ENCODE measurements around the gene TIE1. TPM values are rescaled to one million over a fixed set of nuclear protein-coding genes. Genes with fewer than 3 reads are reported as not detected.

The TIE1 gene
- total and polyA plus RNA-seq, 2 experiments from 2014 or later, result 5.0 TPM; not detected in 1

GRCh38 chr1:43312663-43313515 is 12.1 kb downstream of the TIE1 start:
- H3K4me1 ChIP-seq (ENCODE audit: low read depth), result no peaks in the 10 kb centered on the region
- no peaks in the 10 kb centered on the region for H3K36me3 ChIP-seq
- no peak for DNase-seq (ENCODE audit: low read depth in 1 of 2, low spot score in 1 of 2)
- no peak for TF ChIP-seq CTCF (IDR thresholded peaks at IDR 0.05; ENCODE audit: low read depth, low read length)
- H3K4me3 ChIP-seq, result no peak overlapping the region
- no peaks in the 10 kb centered on the region for H3K9me3 ChIP-seq (ENCODE audit: low read depth)
- H3K27me3 ChIP-seq, result no peaks in the 10 kb centered on the region
- H3K27ac ChIP-seq, result no peak overlapping the region

- DNase-seq (ENCODE audit: low read depth in 1 of 2, low spot score in 1 of 2), result no peak
- H3K4me3 ChIP-seq, result no peak overlapping the region
- no peaks in the 10 kb centered on the region for H3K4me1 ChIP-seq (ENCODE audit: low read depth)
- H3K27ac ChIP-seq, result no peak overlapping the region
- H3K9me3 ChIP-seq (ENCODE audit: low read depth), result no peaks in the 10 kb centered on the region
- H3K27me3 ChIP-seq, result no peaks in the 10 kb centered on the region
- TF ChIP-seq CTCF (IDR thresholded peaks at IDR 0.05; ENCODE audit: low read depth, low read length), result no peak
- H3K36me3 ChIP-seq, result no peaks in the 10 kb centered on the region
Measured at GRCh38 chr1:43313771-43314170, 13.0 kb downstream of the TIE1 start.

- no peak for TF ChIP-seq CTCF (IDR thresholded peaks at IDR 0.05; ENCODE audit: low read depth, low read length)
- no peak for DNase-seq (ENCODE audit: low read depth in 1 of 2, low spot score in 1 of 2)
- no peaks in the 10 kb centered on the region for H3K36me3 ChIP-seq
- H3K9me3 ChIP-seq (ENCODE audit: low read depth), result no peaks in the 10 kb centered on the region
- H3K27ac ChIP-seq, result no peak overlapping the region
- H3K4me1 ChIP-seq (ENCODE audit: low read depth), result no peaks in the 10 kb centered on the region
- no peaks in the 10 kb centered on the region for H3K27me3 ChIP-seq
- no peak overlapping the region for H3K4me3 ChIP-seq
Measured at GRCh38 chr1:43314233-43314632, 13.5 kb downstream of the TIE1 start.

- Histone ChIP-seq H3K27ac (no peak overlapping the region), H3K9me3 (ENCODE audit: low read depth) (no peaks in the 10 kb centered on the region), H3K36me3 (no peaks in the 10 kb centered on the region), H3K4me1 (ENCODE audit: low read depth) (no peaks in the 10 kb centered on the region), H3K4me3 (no peak overlapping the region), H3K27me3 (no peaks in the 10 kb centered on the region)
- no peak for DNase-seq (ENCODE audit: low read depth in 1 of 2, low spot score in 1 of 2)
- no peak for TF ChIP-seq CTCF (IDR thresholded peaks at IDR 0.05; ENCODE audit: low read depth, low read length)
Measured at GRCh38 chr1:43315481-43315880, 14.7 kb downstream of the TIE1 start.

- Histone ChIP-seq H3K4me1 (ENCODE audit: low read depth) (no peaks in the 10 kb centered on the region), H3K36me3 (no peaks in the 10 kb centered on the region), H3K27me3 (no peaks in the 10 kb centered on the region), H3K9me3 (ENCODE audit: low read depth) (no peaks in the 10 kb centered on the region), H3K27ac (no peak overlapping the region), H3K4me3 (no peak overlapping the region)
- peak in 1 of 2 donors; percentile 53 for DNase-seq (ENCODE audit: low read depth in 1 of 2, low spot score in 1 of 2)
- TF ChIP-seq CTCF (IDR thresholded peaks at IDR 0.05; ENCODE audit: low read depth, low read length), result no peak
Measured at GRCh38 chr1:43315963-43316737, 15.4 kb downstream of the TIE1 start.

Data from cardiac muscle cell (in vitro differentiated cells and primary cell).